T-helper 9 cell (primary cell): Measurements from ENCODE around the gene IQSEC2.
A peak's percentile ranks its signal among the peaks of the same experiment; 100 is the strongest.

Experiments
- DNase-seq: peaks from one replicate; pipeline ENCODE4 v3.0.0-alpha.2; 2020

The IQSEC2 gene

GRCh38 chrX:53241558-53241957 lies 39.8 kb downstream of the IQSEC2 start:
- no peak for DNase-seq

GRCh38 chrX:53239474-53239873 lies 41.9 kb downstream of the IQSEC2 start:
- DNase-seq, result no peak

- no peak for DNase-seq
Observed at GRCh38 chrX:53237056-53237455, 44.3 kb downstream of the IQSEC2 start.

- DNase-seq, result no peak
Observed at GRCh38 chrX:53236025-53236679, 45.2 kb downstream of the IQSEC2 start.

- DNase-seq, result no peak
Observed at GRCh38 chrX:53235566-53235965, 45.8 kb downstream of the IQSEC2 start.

GRCh38 chrX:53234484-53234883 lies 46.9 kb downstream of the IQSEC2 start:
- DNase-seq, result no peak

GRCh38 chrX:53233536-53233935 lies 47.8 kb downstream of the IQSEC2 start:
- no peak for DNase-seq

GRCh38 chrX:53230116-53230515 lies 51.3 kb downstream of the IQSEC2 start:
- no peak for DNase-seq

- no peak for DNase-seq
Observed at GRCh38 chrX:53227224-53227765, 54.1 kb downstream of the IQSEC2 start.

- DNase-seq, result peak; percentile 88
Observed at GRCh38 chrX:53224860-53225797, 56.3 kb downstream of the IQSEC2 start, which contains the start of gene KDM5C. Gene KDM5C, minus strand, starts transcription at chrX:53225207. Its CDS starts 318 bp downstream, at chrX:53224889.

- peak; percentile 10 for DNase-seq
Observed at GRCh38 chrX:53223955-53224859, 57.2 kb downstream of the IQSEC2 start.

- DNase-seq, result no peak
Observed at GRCh38 chrX:53223068-53223693, 58.2 kb downstream of the IQSEC2 start.
